K562 (cell line): Measurements from ENCODE around the gene GLB1L. TPM values are rescaled to one million over a fixed set of nuclear protein-coding genes. Genes with fewer than 3 reads are reported as not detected.

Source experiments
- ATAC-seq: fragments of 200-7000 bp; cut with Tn5 transposase; 3 replicates; pipeline ENCODE4 v1.9.1; 2020; ENCODE audit warnings: moderate library complexity
- BruUV-seq: library from RNA; stranded (reverse); fragments of 400-500 nt; replicated peaks from 2 replicates; lab custom pipeline; 2021; lab: Mats Ljungman, UMichigan
- CTCF ChIA-PET: fragments of 300-600 bp; formaldehyde crosslinking; extraction: SDS; loops from one replicate; lab custom pipeline; 2021; ENCODE audit warnings: low intra/inter-chr PET ratio; lab: Yijun Ruan, JAX
- POLR2A ChIA-PET: fragments of 300-600, 350-650 bp; sonication (Branson Sonifier 250); formaldehyde crosslinking; extraction: SDS; loops from one replicate; lab custom pipeline; 2021; ENCODE audit warnings: antibody characterized with exemption, inconsistent platforms; lab: Yijun Ruan, JAX
- DNase-seq, 4 experiments: peaks; one replicate each; pipeline versions ENCODE4 v3.0.0 to v3.0.0-alpha.2; 2011 to 2018; ENCODE audit warnings: low spot score in 3 of 4, mixed read lengths in 3 of 4; ENCODE audit errors: extremely low read depth in 1 of 4
- FAIRE-seq: peaks from 2 replicates; lab custom pipeline; 2011; peaks lifted over from hg19 to GRCh38; lab: Jason Lieb, UNC
- H2AFZ ChIP-seq: 2 replicates; pipeline ENCODE4 v1.6.0; 2011; ENCODE audit warnings: low read depth, low read length, control low read depth, inconsistent platforms
- H3K27ac ChIP-seq: fragments of 200-600 bp; 3 replicates; pipeline ENCODE4 v1.8.0; 2011; ENCODE audit warnings: low read depth, mild to moderate bottlenecking, control low read depth, inconsistent platforms, low read length, moderate library complexity, mixed read lengths; ENCODE audit errors: extremely low read depth
- H3K27me3 ChIP-seq, 2 experiments: fragments of 300-600 bp in 1 of 2; 2 replicates in 1 of 2; 3 replicates in 1 of 2; pipeline versions ENCODE4 v1.6.0 to v1.8.0; 2011; ENCODE audit warnings: inconsistent platforms in 2 of 2, low read length in 2 of 2, mild to moderate bottlenecking in 1 of 2, mixed read lengths in 1 of 2, moderate library complexity in 1 of 2; ENCODE audit not compliant: control insufficient read depth in 2 of 2, insufficient read depth in 2 of 2
- H3K36me3 ChIP-seq: fragments of 300-600 bp; 3 replicates; pipeline ENCODE4 v1.8.0; 2011; ENCODE audit warnings: mild to moderate bottlenecking, low read length, inconsistent platforms; ENCODE audit not compliant: control insufficient read depth, insufficient read depth
- H3K4me1 ChIP-seq, 2 experiments: fragments of 200-600 bp in 1 of 2; replicated peaks in 1 of 2; 2 replicates in 1 of 2; 3 replicates in 1 of 2; pipeline versions ENCODE4 v1.5.1 to v1.8.0; 2011; ENCODE audit warnings: inconsistent platforms in 2 of 2, low read length in 2 of 2, mild to moderate bottlenecking in 1 of 2, mixed read lengths in 1 of 2, moderate library complexity in 1 of 2; ENCODE audit not compliant: control insufficient read depth in 2 of 2, insufficient read depth in 2 of 2
- H3K4me2 ChIP-seq: 2 replicates; pipeline ENCODE4 v1.6.1; 2011; ENCODE audit warnings: low read length, control low read depth, inconsistent platforms, mixed read lengths; ENCODE audit not compliant: insufficient read depth
- H3K4me3 ChIP-seq: fragments of 200-600 bp; sonication (generic), shearing (Covaris generic); 2 replicates; pipeline ENCODE4 v1.5.1; 2016; ENCODE audit warnings: control low read depth, inconsistent platforms
- H3K79me2 ChIP-seq: fragments of 200-600 bp; 3 replicates; pipeline ENCODE4 v1.8.0; 2011; ENCODE audit warnings: low read length, inconsistent platforms; ENCODE audit not compliant: control insufficient read depth, insufficient read depth
- H3K9ac ChIP-seq, 2 experiments: 2 replicates each; pipeline versions ENCODE4 v1.6.0 to v1.6.1; 2011; ENCODE audit warnings: low read depth in 2 of 2, low read length in 2 of 2, control low read depth in 1 of 2, inconsistent platforms in 1 of 2, mild to moderate bottlenecking in 1 of 2, mixed read lengths in 1 of 2; ENCODE audit not compliant: insufficient read depth in 1 of 2
- H3K9me1 ChIP-seq: one replicate; pipeline ENCODE4 v1.6.0; 2011; ENCODE audit warnings: inconsistent platforms, mild to moderate bottlenecking, low read length, moderate library complexity; ENCODE audit not compliant: control insufficient read depth, insufficient read depth
- H3K9me3 ChIP-seq: replicated peaks from 2 replicates; pipeline ENCODE4 v1.5.1; 2011; ENCODE audit warnings: low read depth, low read length, inconsistent platforms; ENCODE audit not compliant: control insufficient read depth, insufficient read depth
- H4K20me1 ChIP-seq: replicated peaks from 2 replicates; pipeline ENCODE4 v1.6.1; 2011; ENCODE audit warnings: low read length, inconsistent platforms, mixed read lengths; ENCODE audit not compliant: control insufficient read depth, insufficient read depth
- CHD1 ChIP-seq: fragments of 200-600 bp; sonication (generic); IDR thresholded peaks from one replicate; pipeline ENCODE4 v1.6.1; 2012; ENCODE audit warnings: mild to moderate bottlenecking, moderate library complexity, low read length, inconsistent platforms
- HDAC3 ChIP-seq: fragments of 450-650 bp; IDR thresholded peaks from 2 replicates; pipeline ENCODE4 v1.6.1; 2018; ENCODE audit warnings: borderline replicate concordance, mild to moderate bottlenecking, moderate library complexity; ENCODE audit not compliant: partially characterized antibody
- KLF10 ChIP-seq: fragments of 250-450 bp; sonication (Bioruptor Pico); IDR thresholded peaks from 2 replicates; pipeline ENCODE4 v1.6.1; 2021; ENCODE audit warnings: matching md5 sums
- MAFF ChIP-seq: IDR thresholded peaks from 2 replicates; pipeline ENCODE4 v1.6.1; 2012; ENCODE audit warnings: low read length, improper control_type of control experiment
- MEF2A ChIP-seq: IDR thresholded peaks from 2 replicates; pipeline ENCODE4 v1.6.1; 2011; ENCODE audit warnings: low read depth, mild to moderate bottlenecking, low read length, moderate library complexity; ENCODE audit not compliant: control insufficient read depth
- POLR2G ChIP-seq: fragments of 200-400 bp; formaldehyde crosslinking; IDR thresholded peaks from 2 replicates; pipeline ENCODE4 v1.6.1; 2017; ENCODE audit warnings: low read depth, mild to moderate bottlenecking, antibody characterized with exemption, low read length, moderate library complexity
- PREB ChIP-seq: sonication (generic); formaldehyde crosslinking; IDR thresholded peaks from 2 replicates; pipeline ENCODE4 v1.8.1; 2023; ENCODE audit warnings: mild to moderate bottlenecking, missing genetic modification reagents
- PTTG1 ChIP-seq: fragments of 450-650 bp; IDR thresholded peaks from 2 replicates; pipeline ENCODE4 v1.6.1; 2016; ENCODE audit warnings: low read depth, mild to moderate bottlenecking, missing genetic modification characterization, missing compliant biosample characterization
- WGBS: fragments of 100-300 bp; shearing (Covaris generic); methylation state at CpG from one replicate; pipeline ENCODE4 v1.1.6; 2016; ENCODE audit warnings: low coverage, mixed read lengths; ENCODE audit not compliant: insufficient coverage; ENCODE audit errors: missing lambda C conversion rate; 5-methylcytosine and 5-hydroxymethylcytosine counted together
- in situ Hi-C: fragments of 300-500 bp; cut with MboI; formaldehyde crosslinking; loops from 4 replicates; pipeline ENCODE4 v1.15.0; 2018; ENCODE audit warnings: inconsistent platforms, mixed read lengths
- intact Hi-C: fragments of 100-400 bp; cut with micrococcal nuclease; formaldehyde crosslinking; loops from 2 replicates; pipeline ENCODE4 v1.14.2; 2022
- polyA plus RNA-seq, 8 experiments: library from polyadenylated mRNA; depleted of rRNA in 4 of 8; stranded (reverse) in 5 of 8; unstranded in 3 of 8; fragments of >200 nt; fragmentation: Nextera tagmentation in 2 of 8; fragmentation: Illumina TruSeq in 1 of 8; extraction: Ambion mirVana in 2 of 8; extraction: Trizol in 1 of 8; gene quantifications; 2 replicates each; pipeline versions ENCODE4 v1.2.1 to v1.2.3, GENCODE V29; 2011 to 2014; ENCODE audit warnings: inconsistent platforms in 1 of 8, missing spikeins in 1 of 8
- total RNA-seq, 7 experiments: library from RNA; depleted of rRNA in 6 of 7; stranded (reverse); fragments of >200 nt in 6 of 7; fragmentation: Illumina TruSeq in 2 of 7; extraction: Trizol in 2 of 7; gene quantifications; 2 replicates each; pipeline versions ENCODE4 v1.2.1 to v1.2.3, GENCODE V29; 2011 to 2021; ENCODE audit warnings: low replicate concordance in 1 of 7
- TF ChIP-seq, protein P1 (sequence below): fragments of 250-450 bp; sonication (Bioruptor Pico); IDR thresholded peaks from 2 replicates; pipeline ENCODE4 v1.5.0; 2020; ENCODE audit warnings: mild to moderate bottlenecking, borderline replicate concordance
- TF ChIP-seq, protein P2 (sequence below), 2 experiments: IDR thresholded peaks; 2 replicates each; pipeline ENCODE4 v1.6.1; 2012; ENCODE audit warnings: improper control_type of control experiment in 2 of 2, low read depth in 2 of 2, low read length in 2 of 2, borderline replicate concordance in 1 of 2
- TF ChIP-seq, protein P3 (sequence below): IDR thresholded peaks from 2 replicates; pipeline ENCODE4 v1.6.1; 2011; ENCODE audit warnings: borderline replicate concordance, low read depth, mild to moderate bottlenecking, moderate library complexity, low read length; ENCODE audit not compliant: insufficient read depth, poor library complexity, severe bottlenecking

GLB1L gene
- total and polyA plus RNA-seq, 9 of the 15 experiments (the other 6 are each of a cell fraction or from before 2014, with no cell fraction given): 0.42 to 2.9 (median 2.5) TPM

GRCh38 chr2:219270055-219270372 is 24.8 kb upstream of the GLB1L start:
- intact Hi-C loops: no loop called here
- Histone ChIP-seq H3K27me3 (no peaks in the 10 kb centered on the region), H3K4me2 (no peak overlapping the region), H2AFZ (no peak overlapping the region), H3K4me3 (no peak overlapping the region), H3K9ac (no peak overlapping the region; a peak in 1 of 4 replicates), H3K9me1 (no peaks in the 10 kb centered on the region), H3K36me3 (no peaks in the 10 kb centered on the region), H4K20me1 (no peaks in the 10 kb centered on the region), H3K4me1 (peaks cover 2 to 6% of the 10 kb centered on the region in 2 experiments; a peak in 2 of 5 replicates), H3K9me3 (no peaks in the 10 kb centered on the region), H3K79me2 (no peaks in the 10 kb centered on the region), H3K27ac (no peak overlapping the region)
- DNase-seq (no peak), ATAC-seq (no peak), FAIRE-seq (no peak)
- in situ Hi-C loops: no loop called here
- ChIA-PET CTCF (no interaction called here), POLR2A (interaction anchor here (2.1 kb wide), 1 partner anchor 9 kb away, joined by 7 read pairs; no protein-coding TSS in a partner anchor)
- no TSS peak for BruUV-seq
- WGBS: 42% methylated on average over 5 of the region's 5 CpGs
- TF ChIP-seq PTTG1 (tag) (no peak), PREB (CRISPR knock-in tag) (no peak), POLR2G (no peak), MEF2A (no peak), MAFF (no peak), CHD1 (no peak), HDAC3 (no peak), KLF10 (CRISPR knock-in tag) (no peak)
- TF ChIP-seq, protein P1, sequence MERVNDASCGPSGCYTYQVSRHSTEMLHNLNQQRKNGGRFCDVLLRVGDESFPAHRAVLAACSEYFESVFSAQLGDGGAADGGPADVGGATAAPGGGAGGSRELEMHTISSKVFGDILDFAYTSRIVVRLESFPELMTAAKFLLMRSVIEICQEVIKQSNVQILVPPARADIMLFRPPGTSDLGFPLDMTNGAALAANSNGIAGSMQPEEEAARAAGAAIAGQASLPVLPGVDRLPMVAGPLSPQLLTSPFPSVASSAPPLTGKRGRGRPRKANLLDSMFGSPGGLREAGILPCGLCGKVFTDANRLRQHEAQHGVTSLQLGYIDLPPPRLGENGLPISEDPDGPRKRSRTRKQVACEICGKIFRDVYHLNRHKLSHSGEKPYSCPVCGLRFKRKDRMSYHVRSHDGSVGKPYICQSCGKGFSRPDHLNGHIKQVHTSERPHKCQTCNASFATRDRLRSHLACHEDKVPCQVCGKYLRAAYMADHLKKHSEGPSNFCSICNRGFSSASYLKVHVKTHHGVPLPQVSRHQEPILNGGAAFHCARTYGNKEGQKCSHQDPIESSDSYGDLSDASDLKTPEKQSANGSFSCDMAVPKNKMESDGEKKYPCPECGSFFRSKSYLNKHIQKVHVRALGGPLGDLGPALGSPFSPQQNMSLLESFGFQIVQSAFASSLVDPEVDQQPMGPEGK: no peak
- TF ChIP-seq, protein P2, sequence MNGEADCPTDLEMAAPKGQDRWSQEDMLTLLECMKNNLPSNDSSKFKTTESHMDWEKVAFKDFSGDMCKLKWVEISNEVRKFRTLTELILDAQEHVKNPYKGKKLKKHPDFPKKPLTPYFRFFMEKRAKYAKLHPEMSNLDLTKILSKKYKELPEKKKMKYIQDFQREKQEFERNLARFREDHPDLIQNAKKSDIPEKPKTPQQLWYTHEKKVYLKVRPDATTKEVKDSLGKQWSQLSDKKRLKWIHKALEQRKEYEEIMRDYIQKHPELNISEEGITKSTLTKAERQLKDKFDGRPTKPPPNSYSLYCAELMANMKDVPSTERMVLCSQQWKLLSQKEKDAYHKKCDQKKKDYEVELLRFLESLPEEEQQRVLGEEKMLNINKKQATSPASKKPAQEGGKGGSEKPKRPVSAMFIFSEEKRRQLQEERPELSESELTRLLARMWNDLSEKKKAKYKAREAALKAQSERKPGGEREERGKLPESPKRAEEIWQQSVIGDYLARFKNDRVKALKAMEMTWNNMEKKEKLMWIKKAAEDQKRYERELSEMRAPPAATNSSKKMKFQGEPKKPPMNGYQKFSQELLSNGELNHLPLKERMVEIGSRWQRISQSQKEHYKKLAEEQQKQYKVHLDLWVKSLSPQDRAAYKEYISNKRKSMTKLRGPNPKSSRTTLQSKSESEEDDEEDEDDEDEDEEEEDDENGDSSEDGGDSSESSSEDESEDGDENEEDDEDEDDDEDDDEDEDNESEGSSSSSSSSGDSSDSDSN (IDR thresholded peaks at IDR 0.05; ENCODE audit: borderline replicate concordance in 1 of 2, low read depth in 2 of 2, low read length in 2 of 2): no peak
- TF ChIP-seq, protein P3, sequence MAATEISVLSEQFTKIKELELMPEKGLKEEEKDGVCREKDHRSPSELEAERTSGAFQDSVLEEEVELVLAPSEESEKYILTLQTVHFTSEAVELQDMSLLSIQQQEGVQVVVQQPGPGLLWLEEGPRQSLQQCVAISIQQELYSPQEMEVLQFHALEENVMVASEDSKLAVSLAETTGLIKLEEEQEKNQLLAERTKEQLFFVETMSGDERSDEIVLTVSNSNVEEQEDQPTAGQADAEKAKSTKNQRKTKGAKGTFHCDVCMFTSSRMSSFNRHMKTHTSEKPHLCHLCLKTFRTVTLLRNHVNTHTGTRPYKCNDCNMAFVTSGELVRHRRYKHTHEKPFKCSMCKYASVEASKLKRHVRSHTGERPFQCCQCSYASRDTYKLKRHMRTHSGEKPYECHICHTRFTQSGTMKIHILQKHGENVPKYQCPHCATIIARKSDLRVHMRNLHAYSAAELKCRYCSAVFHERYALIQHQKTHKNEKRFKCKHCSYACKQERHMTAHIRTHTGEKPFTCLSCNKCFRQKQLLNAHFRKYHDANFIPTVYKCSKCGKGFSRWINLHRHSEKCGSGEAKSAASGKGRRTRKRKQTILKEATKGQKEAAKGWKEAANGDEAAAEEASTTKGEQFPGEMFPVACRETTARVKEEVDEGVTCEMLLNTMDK: no peak
